ENCODE results near the gene TRIM23.

DNA sequence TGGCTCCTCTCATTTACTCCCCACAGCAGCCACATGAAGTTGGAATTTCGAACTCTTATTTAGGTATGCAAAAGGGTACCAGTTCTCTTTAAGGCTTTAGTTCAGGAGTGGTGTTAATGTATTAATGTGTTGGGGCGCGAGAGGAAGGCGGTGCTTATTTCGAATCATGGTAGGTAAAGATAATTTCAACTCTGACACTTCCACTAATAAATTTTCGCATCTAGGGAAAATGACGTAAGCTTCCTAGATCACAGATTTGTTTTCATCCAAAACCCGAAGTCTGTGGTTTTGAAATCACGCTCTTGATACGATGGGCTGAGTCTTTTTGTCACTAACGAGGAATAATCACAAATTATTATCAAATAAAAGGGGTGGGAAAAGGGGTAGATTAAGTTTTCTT is 60.4 kb downstream of the TRIM23 start:
- TF ChIP-seq, protein P1, sequence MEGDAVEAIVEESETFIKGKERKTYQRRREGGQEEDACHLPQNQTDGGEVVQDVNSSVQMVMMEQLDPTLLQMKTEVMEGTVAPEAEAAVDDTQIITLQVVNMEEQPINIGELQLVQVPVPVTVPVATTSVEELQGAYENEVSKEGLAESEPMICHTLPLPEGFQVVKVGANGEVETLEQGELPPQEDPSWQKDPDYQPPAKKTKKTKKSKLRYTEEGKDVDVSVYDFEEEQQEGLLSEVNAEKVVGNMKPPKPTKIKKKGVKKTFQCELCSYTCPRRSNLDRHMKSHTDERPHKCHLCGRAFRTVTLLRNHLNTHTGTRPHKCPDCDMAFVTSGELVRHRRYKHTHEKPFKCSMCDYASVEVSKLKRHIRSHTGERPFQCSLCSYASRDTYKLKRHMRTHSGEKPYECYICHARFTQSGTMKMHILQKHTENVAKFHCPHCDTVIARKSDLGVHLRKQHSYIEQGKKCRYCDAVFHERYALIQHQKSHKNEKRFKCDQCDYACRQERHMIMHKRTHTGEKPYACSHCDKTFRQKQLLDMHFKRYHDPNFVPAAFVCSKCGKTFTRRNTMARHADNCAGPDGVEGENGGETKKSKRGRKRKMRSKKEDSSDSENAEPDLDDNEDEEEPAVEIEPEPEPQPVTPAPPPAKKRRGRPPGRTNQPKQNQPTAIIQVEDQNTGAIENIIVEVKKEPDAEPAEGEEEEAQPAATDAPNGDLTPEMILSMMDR (IDR thresholded peaks at IDR 0.05; ENCODE audit: low read depth, low read length): no peak
- no peak for TF ChIP-seq EZH2phosphoT487 (IDR thresholded peaks at IDR 0.05; ENCODE audit: low read depth)

Measured in OCI-LY3 (cell line).